ENCODE measurements around the gene METTL22.

Gene METTL22

DNA sequence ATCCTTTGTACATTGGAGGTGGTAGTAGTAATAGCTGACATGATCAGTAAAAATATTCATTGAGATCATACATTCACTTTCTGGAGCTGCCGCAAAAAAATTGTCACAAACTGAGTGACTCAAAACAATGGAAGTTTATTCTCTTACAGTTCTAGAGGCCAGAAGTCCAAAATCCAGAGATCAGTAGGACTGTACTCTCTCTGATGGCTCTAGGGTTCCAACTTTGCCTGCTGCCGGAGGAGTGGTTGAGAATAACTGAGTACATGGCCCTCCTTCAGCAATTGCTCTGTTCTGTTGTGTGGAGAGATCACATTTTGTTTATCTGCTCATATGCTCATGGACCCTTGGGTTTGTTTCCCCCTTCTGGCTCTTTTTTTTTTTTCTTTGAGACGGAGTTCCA lies 76.5 kb downstream of the METTL22 start:
- DNase-seq: no peak

All from central memory CD4-positive, alpha-beta T cell (primary cell).